NCI-H69 (cell line): Measurements from ENCODE around the gene KIF1C.
"Not testable (repeated sequence)": the region's sequence is repeated elsewhere in the genome, so short reads cannot be mapped to it uniquely, and the experiment has no call there.

Experiments used
- DNase-seq: peaks from one replicate; lab custom pipeline; 2025; lab: John Stamatoyannopoulos, UW

Gene KIF1C

DNA sequence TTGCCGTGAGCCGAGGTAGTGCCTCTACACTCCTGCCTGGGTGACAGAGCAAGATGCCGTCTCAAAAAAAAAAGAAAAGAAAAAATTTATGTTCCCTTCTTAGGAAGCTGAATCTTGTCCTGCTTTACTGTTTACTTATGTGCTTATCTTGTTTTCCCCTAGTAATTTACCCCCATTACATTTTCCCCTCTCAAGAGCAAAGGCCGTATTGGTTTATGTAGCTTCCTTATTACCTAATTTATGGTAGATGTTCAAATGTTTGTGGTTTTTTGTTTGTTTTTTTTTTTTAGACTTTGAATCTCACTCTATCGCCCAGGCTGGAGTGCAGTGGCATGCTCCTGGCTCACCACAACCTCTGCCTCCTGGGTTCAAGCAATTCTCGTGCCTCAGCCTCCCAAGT lies 47.7 kb downstream of the KIF1C start:
- DNase-seq = no peak

DNA sequence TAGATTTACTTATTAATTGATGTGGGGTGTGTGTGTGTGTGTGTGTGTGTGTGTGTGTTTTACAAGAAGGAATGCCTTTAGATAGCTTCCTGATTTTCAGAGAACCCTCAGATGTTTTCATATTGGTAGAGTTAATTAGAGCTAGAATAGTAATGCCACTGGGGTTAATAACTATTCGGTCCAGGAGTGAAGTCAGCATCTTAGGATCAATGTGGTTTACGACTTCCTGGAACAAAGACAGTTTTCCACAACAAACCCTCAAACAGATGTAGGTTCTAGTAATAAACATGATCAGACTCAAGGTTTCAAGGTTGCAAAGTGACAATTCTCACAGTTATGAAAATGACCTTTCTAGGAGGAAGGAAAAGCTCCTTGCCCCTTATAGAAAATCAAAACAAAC lies 49.7 kb downstream of the KIF1C start:
- DNase-seq = no peak

DNA sequence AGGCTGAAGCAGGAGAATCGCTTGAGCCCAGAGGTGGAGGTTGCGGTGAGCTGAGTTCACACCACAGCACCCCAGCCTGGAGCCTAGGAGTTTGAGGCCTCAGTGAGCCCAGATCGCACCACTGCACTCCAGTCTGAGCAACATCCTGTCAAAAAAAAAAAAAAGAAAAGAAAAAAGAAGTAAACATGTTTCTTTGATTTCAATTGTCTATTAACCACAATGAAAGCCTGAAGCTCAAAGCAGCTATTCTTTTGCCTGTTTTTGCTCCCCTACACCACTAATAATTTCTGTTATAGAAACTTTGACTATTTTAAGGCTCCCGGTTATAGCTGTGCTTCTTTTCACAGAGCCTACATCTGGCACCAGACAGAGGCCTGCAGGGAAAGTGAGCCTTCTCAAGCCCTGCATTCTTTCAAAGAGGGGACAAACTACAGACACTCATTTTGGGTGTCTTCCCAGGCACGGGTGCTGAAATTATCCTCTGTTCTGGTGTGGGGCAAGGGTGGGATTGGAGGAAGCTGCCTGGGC lies 51.6 kb downstream of the KIF1C start:
- DNase-seq = no peak

DNA sequence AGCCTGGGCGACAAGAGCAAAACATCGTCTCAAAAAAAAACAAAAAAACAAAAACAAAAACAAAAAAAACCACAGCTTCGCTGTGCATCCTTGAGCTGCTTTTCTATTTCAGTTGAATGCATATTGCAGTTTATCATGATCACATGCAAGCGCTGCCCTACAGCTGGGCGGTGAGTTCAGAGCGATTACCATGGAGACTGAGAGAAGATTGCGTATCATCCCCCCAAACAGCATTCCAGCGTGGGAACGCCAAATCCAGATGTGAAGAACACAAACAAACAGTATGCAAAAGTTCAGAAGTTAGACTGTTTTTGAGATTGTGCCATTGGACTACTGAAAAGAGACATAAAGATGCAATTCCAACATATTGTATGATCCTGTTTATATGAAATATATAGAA lies 52.5 kb downstream of the KIF1C start:
- DNase-seq = no peak

DNA sequence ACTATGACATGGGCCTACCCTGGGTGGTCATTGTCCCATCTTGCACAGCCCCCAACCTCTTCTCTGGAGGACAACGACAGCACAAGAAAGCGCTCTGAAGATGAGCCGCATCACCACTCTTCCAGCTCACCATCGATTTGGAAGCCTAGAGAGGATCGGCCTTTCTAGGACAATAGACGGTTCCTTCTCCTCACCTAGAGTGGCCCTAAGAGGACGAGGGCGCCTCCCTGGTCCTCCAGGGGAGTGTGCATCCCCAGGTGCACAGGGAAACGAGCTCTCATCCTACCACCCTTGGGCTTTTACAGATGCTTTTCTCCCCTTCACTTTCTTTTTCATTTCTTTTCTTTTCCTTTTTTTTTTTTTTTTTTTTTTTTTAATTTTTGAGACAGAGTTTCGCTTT lies 57.8 kb downstream of the KIF1C start:
- DNase-seq = peak; percentile 55

DNA sequence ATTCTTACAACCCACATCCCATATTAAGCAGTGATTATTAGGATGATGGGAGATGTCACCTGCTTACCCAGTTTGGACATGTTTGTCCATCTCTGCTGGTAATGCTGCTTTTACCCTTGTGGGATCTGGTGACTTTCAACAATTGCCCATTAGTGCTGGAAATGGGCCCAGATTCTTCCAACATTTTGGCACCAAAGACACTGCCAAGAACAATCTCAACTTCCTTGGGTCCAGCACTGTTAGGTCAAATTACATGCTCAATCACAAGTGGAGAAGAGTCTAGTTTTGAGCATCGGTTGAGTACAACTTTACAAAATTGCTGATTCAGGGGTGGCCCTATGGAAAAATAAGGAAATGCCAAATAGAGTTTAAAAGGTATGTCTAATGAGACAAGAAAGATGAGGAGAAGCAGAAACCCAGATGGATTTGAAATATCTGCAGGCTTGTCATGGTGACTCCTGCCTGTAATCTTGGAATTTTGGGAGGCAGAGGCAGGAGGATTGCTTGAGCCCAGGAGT lies 67.5 kb downstream of the KIF1C start:
- no peak for DNase-seq

DNA sequence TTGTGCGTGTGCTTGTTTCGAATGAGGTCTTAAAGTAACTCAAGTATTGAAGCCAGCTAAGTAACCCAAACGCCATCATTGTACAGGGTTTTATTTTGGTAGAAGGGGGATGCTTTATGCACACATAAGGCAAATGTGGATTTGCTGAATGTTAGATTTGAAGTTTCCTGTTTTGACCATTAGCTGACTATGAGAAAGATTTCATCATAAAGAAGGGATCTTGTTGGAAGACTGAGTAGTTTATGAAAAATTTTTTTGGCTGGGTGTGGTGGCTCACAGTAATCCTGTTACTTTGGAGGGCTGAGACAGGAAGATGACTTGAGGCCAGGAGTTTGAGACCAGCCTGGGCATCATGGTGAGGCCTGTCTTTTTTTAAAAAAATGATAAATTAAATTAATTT lies 70.5 kb downstream of the KIF1C start:
- no peak for DNase-seq

DNA sequence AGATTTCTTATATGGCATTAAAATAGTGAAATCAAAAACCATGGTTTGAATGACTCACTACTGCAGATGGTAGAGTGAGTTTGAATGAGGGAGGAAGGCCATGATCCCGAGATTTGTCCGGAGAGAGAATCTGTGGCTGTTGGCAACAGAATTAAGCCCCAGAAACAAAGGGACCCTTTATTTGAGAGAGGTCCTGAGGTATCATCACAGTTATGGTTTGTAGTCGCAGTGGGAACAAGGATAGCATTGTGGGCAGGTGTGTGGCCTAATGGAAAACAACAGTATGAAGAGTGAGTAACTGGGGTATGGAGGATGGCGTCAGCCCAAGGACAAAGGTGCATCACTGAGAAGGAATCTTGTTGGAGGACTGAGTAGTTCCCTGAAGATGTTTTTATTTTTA lies 72.0 kb downstream of the KIF1C start:
- DNase-seq = no peak

DNA sequence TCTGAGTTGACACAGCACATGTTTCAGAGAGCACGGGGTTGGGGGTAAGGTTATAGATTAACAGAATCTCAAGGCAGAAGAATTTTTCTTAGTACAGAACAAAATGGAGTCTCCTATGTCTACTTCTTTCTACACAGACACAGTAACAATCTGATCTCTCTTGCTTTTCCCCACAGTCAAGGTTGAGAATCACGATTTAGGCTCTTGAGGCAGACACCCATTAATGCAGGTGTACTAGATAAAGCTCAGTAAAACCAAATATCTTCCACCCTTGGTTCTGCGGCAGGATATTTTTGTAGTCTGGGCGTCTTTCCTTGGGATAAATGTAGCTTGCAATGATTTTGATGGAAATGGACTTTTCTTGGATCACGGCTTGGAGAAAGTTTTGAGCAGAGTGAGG lies 77.7 kb downstream of the KIF1C start:
- not testable (repeated sequence) for DNase-seq

DNA sequence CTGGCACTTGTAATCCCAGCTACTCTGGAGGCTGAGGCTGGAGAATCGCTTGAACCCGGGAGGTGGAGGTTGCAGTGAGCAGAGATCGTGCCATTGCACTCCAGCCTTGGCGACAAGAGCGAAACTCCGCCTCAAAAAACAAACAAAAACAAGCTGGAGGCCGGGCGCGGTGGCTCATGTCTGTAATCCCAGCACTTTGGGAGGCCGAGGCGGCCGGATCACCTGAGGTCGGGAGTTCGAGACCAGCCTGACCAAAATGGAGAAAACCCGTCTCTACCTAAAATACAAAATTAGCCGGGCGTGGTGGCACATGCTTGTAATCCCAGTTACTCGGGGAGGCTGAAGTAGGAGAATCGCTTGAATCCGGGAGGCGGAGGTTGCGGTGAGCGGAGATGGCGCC lies 79.5 kb downstream of the KIF1C start:
- not testable (repeated sequence) for DNase-seq

DNA sequence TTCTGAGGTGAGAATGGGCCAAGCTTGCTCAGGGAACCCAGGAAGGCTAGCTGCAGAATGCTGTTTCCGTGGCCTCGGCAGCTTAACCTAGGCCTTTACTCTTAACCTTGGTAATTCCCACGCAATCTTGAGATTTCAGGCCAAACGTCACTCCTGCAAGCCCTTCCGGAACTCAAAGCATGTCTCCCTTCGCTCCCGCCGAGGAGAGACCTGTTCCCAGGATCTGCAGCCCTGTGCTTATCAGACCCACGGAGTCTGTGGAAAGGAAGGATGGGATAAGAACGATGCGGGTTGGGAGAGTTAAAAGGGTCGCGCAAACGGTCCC lies 80.0 kb downstream of the KIF1C start:
- DNase-seq = no peak
